Inflammatory macrophage (primary cell): Measurements from ENCODE around the gene GARS1.
"Not testable (repeated sequence)": the region's sequence is repeated elsewhere in the genome, so short reads cannot be mapped to it uniquely, and the experiment has no call there.

Experiments used
- DNase-seq, 2 donors: peaks; one replicate each; pipeline ENCODE4 v3.0.0-alpha.2; 2020 to 2022

GARS1 gene

GRCh38 chr7:30633223-30633622, 38.5 kb downstream of the GARS1 start:
- DNase-seq = no peak

DNA sequence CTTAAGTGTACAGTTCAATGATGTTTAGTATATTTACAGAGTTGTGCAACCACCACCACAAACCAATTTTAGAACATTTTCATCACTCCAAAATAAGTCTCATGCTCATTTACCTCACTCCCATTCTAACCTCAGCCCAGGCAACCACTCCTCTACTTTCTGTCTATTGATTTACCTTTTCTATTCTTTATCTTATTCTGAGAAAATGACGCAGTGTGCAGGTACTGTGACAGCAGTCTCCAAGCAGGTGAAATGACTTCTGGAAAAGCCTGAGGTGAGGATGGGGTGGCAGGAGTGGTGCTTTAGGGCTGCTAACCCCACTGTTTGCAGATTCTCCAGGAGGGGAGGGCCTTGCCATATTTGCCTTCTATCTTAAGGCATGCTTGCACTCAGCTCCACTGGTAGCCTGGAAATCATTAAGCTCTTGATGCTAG, 39.5 kb downstream of the GARS1 start:
- no peak for DNase-seq

GRCh38 chr7:30634634-30635201, 40.0 kb downstream of the GARS1 start:
- DNase-seq = no peak

GRCh38 chr7:30635798-30636197, 41.1 kb downstream of the GARS1 start:
- no peak for DNase-seq

GRCh38 chr7:30642322-30642721, 47.6 kb downstream of the GARS1 start:
- DNase-seq = not testable (repeated sequence)

DNA sequence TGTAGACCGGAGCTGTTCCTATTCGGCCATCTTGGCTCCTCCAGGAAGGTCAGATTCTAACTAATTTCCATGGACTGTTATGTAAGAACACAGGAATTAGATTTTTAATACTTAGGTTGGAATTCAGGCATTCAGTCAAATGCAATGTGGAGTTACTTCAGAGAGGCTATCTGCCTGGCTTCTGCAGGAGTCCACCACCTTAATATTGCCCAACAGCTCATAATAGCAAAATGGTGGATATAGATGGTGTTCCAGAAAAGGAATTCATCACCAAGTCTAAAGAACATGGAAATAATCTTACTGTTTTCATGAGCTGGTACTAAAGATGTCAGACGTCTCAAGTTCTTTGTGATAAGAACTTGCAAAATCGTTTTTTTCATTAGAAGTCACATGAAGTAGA, 48.1 kb downstream of the GARS1 start:
- no peak for DNase-seq

DNA sequence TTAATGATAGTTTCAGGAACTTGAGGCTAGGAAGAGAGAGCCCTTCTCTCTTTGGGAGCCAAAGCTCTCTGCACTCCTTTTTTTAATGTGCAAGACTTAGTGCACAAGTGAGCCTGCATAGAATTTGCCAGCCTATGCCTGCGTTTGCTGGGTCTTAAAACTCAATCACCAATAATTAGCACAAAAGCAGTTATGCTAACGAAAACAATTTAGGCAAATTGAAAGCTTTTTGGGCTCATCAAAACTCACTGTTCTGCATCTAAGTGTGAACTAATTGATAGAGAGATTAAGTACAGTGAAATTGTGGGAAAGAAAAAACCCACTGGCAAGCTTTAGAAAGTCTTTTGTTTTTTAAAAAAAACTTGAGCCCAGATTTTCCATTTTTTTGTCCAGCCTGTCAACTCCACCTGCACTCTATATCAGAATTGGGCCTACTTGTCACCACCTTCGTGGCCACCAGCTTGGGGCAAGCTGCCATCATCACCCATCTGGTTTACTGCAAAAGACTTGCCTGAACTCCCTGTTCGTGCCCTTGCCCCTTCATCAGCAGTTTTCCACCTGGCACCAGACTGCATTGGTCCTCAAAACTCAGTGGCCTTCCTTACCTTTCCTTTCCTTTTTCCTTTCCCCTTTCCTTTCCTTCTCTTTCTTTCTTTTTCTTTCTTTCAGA, 49.7 kb downstream of the GARS1 start:
- DNase-seq = no peak

DNA sequence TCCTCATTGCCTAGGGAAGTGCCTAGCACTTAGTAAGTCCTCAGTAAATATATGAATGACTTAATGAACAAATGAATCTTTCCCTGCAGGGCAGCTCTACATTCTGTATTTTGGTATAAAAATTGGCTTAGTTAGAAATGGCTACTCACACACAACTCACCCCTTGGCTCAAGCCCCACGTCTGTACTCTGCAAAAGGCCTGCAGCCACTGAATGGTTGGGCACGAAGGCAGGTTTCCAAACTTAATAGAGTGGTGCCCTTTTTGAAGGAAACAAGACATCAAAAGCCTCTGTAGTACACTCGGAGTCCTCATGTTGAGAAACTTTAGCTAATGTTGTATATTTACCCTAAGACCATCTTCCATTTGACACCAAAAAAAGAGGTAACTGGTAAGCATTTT, 51.0 kb downstream of the GARS1 start:
- no peak for DNase-seq

- no peak for DNase-seq
These were observed 51.5 kb downstream of the GARS1 start for GRCh38 chr7:30646154-30646553.

GRCh38 chr7:30647589-30648364, 53.1 kb downstream of the GARS1 start:
- DNase-seq = no peak

DNA sequence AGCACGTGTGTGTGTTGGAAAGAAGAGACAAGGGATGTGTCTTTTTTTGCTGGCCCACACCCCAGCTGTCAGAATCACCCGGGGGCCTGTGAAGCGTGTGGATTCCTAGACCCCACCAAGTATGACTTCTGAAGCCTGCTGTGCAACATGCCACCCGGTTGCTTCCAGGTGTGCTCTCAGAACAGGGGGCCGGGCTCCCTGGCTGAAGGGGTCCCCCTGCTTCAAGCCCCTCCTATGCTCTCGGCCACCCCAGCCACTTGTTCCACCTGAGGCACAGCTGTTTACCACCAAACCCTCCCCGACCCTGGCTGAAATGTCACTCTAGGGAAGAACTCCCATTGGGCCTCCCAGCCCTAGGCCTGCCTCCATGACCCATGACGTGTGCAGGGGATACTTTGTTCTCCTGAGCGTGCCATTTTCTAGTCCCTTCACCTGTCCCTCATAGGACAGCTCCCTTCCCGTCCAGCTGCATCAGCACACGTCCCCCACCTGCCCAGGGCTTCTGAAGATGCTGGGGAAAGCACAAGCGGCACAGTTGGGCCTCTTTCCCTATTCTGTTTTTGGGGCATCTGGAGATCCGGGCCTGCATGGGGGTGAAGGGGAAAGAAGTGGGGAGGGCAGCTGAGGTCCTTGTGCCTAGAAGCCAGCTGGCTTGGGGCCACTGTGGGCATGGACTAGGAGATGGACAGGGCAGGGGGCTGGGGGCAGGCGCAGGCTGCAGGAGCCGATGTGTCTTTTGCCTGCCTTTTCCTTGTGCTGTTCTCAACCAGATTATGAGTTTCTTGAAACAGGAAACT, 54.3 kb downstream of the GARS1 start:
- no peak for DNase-seq

DNA sequence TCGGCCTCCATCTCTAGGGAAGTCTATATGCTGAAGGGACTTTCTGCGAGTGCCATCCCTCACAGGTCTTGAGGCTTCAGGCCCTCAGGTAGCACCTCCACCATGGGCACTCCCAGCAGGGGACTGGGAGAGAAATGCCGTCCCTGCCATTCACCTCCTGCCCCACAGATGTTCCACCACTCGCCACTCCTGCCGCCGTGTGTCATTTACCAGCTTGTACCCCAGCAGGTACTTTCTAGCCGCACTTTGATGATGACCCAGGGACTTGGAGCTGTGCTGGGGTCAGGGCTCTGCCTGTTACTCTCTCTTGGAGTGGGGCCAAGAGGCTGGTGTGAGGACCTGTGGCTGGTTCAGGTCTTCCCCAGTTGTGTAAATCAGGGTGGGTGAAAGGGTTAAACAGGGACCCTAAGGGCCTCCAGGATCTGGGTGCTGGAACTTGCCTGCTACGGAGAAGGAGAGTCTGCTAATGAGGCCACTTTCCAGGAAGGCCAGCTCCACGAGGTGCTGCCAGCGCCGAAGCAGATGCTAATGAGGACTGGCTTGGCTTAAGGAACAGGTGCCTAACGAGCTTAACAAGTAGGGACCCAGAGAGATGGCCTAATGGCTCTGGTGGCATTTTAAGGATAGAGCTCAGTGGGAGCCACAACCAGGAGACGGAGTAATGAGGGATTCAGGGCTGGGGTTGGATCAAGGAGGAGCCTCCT, 55.2 kb downstream of the GARS1 start:
- no peak for DNase-seq

DNA sequence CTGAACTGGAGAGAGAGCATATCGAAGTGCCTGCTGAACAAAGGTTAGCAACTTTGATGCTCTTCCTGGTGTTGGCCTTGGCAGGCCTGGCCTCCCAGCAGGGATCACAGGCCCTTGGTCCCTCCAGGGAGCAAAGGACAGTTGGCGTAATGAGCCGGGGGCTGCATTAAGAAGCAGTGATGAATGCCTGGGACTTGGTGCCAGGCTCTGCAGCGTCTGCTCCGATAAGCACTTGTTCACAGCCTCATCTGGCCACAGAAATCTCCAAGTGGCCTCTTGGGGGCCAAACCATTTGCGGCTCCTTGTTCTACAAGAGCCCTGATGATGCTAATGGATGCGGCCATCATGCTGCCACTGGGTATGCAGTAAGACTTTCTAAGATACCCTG, 55.7 kb downstream of the GARS1 start:
- DNase-seq = no peak

DNA sequence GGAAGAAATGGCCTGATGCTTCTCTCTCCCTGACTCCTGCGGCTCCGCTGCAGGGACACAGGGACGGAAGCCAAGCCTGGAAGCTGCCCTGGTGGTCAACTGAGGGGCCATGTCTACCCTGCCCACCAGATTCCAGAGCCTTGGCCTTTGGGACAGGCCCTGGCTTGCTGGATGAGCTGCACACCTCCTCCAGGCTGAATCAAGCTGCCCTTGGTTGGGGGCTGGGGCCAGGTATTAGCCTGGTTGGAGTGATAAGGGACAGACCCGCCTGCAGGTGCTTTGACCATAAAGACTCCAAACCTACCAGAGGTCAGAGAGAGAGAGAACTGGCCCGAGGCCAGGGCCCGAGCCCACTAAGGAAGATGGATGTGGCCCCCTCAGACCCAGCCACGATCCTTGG, 57.5 kb downstream of the GARS1 start:
- DNase-seq = no peak

GRCh38 chr7:30652698-30653641, 58.3 kb downstream of the GARS1 start:
- no peak for DNase-seq

DNA sequence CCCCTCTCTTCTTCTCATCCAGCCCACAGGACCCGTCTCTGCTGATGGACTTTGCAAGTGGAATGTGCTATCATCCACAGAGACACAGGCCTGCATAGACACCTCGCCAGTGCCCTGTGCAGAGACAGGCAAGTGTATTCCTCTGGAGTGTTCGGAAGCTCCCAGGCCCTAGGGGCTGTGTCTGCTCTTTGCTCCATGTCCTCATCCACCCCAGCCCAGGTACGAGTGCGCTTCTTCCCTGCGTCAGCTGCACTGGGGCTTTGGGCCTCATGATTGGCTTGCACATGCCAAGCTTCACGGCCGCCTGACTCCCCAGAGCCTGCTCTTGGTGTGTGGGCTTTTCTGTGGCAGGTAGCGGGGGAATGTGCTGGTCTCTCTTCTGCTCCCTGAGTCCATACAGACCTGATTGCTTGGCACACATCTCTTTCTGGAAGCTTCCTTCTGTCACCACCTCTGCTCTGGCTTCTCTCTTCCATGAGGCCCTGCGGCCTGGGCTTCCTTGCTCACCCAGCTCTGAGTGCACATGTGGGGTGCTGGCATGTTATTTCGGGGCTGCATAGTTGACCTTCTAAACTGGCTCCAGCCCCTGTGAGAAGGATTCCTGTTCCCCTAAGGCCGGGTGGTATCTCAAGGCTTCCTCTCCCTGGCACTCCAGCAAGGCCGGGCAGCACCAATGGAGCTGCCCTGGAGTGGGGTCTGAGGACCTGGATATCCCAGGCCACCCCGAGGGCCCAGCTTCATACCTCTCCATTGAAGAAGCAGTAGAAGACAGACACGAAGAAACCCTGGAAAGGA, 59.8 kb downstream of the GARS1 start:
- no peak for DNase-seq

- no peak for DNase-seq
These were observed 60.7 kb downstream of the GARS1 start for GRCh38 chr7:30655096-30655970.

- DNase-seq = no peak
These were observed 61.6 kb downstream of the GARS1 start for GRCh38 chr7:30656006-30656957.
